ENCODE measurements around the gene RABGAP1.

RABGAP1 gene

DNA sequence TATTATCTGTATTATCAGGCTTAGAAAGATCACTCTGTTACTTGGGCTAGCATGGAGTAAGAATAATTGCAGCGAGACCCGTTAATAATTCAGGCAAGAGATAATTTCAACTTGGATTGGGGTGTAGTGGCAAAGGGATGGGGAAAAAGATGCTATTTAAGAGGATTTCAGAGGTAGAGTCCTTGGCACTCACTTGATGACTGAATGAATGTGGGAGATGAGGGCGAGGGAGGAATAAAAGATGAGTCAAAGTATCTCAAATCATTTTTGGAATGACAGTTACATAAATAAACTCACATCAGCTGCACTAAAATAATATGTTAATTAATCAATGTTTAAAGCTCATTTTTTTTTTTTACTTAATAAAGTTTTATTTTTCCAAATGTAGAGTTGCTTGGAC, 88.2 kb downstream of the RABGAP1 start:
- H4K20me1 ChIP-seq, result peaks cover 0 to 31% (median 4%) of the 10 kb centered on the region in 11 experiments; a peak in 9 of 22 replicates
- no peak for TF ChIP-seq Cebpa-rat (IDR thresholded peaks at IDR 0.05)
- H3K4me3 ChIP-seq, result no peak overlapping the region
- H3K27me3 ChIP-seq, result no peaks in the 10 kb centered on the region
- H3K27ac ChIP-seq, result no peak overlapping the region
- H3K4me1 ChIP-seq, result peaks cover 10 to 21% (median 15%) of the 10 kb centered on the region in 10 experiments; a peak in 18 of 20 replicates
- no peak overlapping the region for H3K9ac ChIP-seq
- H3K36me3 ChIP-seq, result peaks cover 21 to 90% (median 43%) of the 10 kb centered on the region in 11 experiments
- H3K9me3 ChIP-seq (replicated peaks in 1 of 11), result no peaks in the 10 kb centered on the region
- no peak overlapping the region for H3K4me2 ChIP-seq

- H3K4me1 ChIP-seq, result peaks cover 8 to 19% (median 11%) of the 10 kb centered on the region in 10 experiments; a peak in 18 of 20 replicates
- H3K9ac ChIP-seq, result no peak overlapping the region
- H3K27me3 ChIP-seq, result no peaks in the 10 kb centered on the region
- no peak overlapping the region for H3K27ac ChIP-seq
- TF ChIP-seq Cebpa-rat (IDR thresholded peaks at IDR 0.05), result no peak
- H3K4me2 ChIP-seq, result no peak overlapping the region
- no peak overlapping the region for H3K4me3 ChIP-seq
- peaks cover 26 to 88% (median 43%) of the 10 kb centered on the region in 11 experiments; a peak in 21 of 22 replicates for H3K36me3 ChIP-seq
- no peaks in the 10 kb centered on the region for H3K9me3 ChIP-seq (replicated peaks in 1 of 11)
- peaks cover 0 to 43% (median 8%) of the 10 kb centered on the region in 11 experiments; a peak in 10 of 22 replicates for H4K20me1 ChIP-seq
Observed at GRCh38 chr9:123031963-123032362, 91.1 kb downstream of the RABGAP1 start.

DNA sequence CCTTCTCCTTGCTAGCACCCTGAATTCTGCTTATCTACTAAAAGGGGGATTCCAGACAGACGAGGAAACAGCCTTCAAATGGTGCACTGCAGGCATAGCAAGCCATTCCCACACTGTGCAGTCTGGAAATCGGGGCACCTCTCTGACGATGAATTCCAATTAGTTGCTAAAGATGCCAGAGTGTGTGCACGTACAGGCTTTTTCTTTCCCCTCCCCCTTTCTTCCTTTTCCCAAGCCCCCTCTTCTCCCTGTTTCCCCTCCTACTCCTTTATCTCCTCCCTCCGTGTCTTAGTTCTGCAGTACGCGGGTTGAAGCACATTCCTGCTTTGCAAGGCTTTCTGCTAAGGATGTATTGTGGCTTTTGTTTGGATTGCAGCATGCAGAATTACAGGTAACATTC, 92.5 kb downstream of the RABGAP1 start, which contains the start of gene GPR21:
Gene GPR21 (plus strand): TSS at position 316 of the 400 bp plus-strand sequence. CDS start 900 bp downstream, outside the sequence.
- peaks cover 22 to 82% (median 37%) of the 10 kb centered on the region in 11 experiments; a peak in 21 of 22 replicates for H3K36me3 ChIP-seq
- H3K4me3 ChIP-seq, result no peak within 1 kb of the TSS
- peaks cover 0 to 35% (median 8%) of the 10 kb centered on the region in 11 experiments; a peak in 10 of 22 replicates for H4K20me1 ChIP-seq
- peak within 1 kb of the TSS in 3 of 11 experiments; percentile 2 to 27 (median 5); a peak in 1 of 22 replicates for H3K4me2 ChIP-seq
- H3K4me1 ChIP-seq, result peaks cover 0 to 6% (median 1%) of the 10 kb centered on the region in 10 experiments; a peak in 2 of 20 replicates
- H3K9ac ChIP-seq, result no peak within 1 kb of the TSS
- H3K27ac ChIP-seq, result no peak within 1 kb of the TSS
- no peak for TF ChIP-seq Cebpa-rat (IDR thresholded peaks at IDR 0.05)
- H3K9me3 ChIP-seq (replicated peaks in 1 of 11), result no peaks in the 10 kb centered on the region
- no peaks in the 10 kb centered on the region for H3K27me3 ChIP-seq

GRCh38 chr9:123033864-123034601, 93.2 kb downstream of the RABGAP1 start:
- Histone ChIP-seq H3K4me1 (peaks cover 0 to 6% (median 3%) of the 10 kb centered on the region in 10 experiments; a peak in 3 of 20 replicates), H3K9me3 (replicated peaks in 1 of 11) (no peaks in the 10 kb centered on the region), H3K27me3 (no peaks in the 10 kb centered on the region), H3K27ac (no peak overlapping the region), H3K4me3 (no peak overlapping the region), H3K9ac (no peak overlapping the region), H3K36me3 (peaks cover 21 to 78% (median 30%) of the 10 kb centered on the region in 11 experiments; a peak in 21 of 22 replicates), H4K20me1 (peaks cover 0 to 38% (median 8%) of the 10 kb centered on the region in 11 experiments; a peak in 10 of 22 replicates), H3K4me2 (peak overlapping the region in 3 of 11 experiments; percentile 2 to 27 (median 5); a peak in 1 of 22 replicates)
- TF ChIP-seq Cebpa-rat (IDR thresholded peaks at IDR 0.05), result no peak

DNA sequence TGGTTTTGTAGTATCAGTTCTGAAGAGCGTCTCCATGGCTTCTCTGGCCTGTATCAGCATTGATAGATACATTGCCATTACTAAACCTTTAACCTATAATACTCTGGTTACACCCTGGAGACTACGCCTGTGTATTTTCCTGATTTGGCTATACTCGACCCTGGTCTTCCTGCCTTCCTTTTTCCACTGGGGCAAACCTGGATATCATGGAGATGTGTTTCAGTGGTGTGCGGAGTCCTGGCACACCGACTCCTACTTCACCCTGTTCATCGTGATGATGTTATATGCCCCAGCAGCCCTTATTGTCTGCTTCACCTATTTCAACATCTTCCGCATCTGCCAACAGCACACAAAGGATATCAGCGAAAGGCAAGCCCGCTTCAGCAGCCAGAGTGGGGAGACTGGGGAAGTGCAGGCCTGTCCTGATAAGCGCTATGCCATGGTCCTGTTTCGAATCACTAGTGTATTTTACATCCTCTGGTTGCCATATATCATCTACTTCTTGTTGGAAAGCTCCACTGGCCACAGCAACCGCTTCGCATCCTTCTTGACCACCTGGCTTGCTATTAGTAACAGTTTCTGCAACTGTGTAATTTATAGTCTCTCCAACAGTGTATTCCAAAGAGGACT, 94.2 kb downstream of the RABGAP1 start:
- Histone ChIP-seq H3K4me2 (no peak overlapping the region), H3K9ac (no peak overlapping the region)

DNA sequence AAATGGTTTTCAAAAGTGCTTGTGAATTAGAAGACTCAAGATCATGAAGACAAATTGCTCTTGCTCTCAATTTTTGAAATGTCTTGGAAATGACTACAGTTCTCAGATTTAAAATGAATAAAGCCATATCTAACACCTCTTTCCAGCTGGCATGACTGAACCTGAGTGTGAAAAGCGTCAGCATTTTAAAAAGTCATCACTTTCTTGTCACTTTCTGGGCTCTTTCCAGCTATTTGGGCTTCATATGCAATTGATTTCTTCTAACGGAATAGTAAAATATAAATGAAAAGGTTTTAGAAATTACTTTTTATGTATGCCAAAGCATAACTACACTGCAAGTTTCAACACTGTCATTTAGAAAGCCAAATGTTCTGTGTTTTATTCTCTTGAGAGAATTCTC, 95.0 kb downstream of the RABGAP1 start:
- Histone ChIP-seq H3K27ac (no peak overlapping the region), H3K4me1 (peaks cover 0 to 14% (median 4%) of the 10 kb centered on the region in 10 experiments; a peak in 6 of 20 replicates)
- TF ChIP-seq Cebpa-rat (IDR thresholded peaks at IDR 0.05), result no peak

More for the DNA sequence above, 94.2 kb downstream of the RABGAP1 start:
- TF ChIP-seq Cebpa-rat (IDR thresholded peaks at IDR 0.05), result no peak
- Histone ChIP-seq H3K4me1 (peaks cover 0 to 13% (median 4%) of the 10 kb centered on the region in 10 experiments; a peak in 5 of 20 replicates), H3K27me3 (no peaks in the 10 kb centered on the region), H3K36me3 (peaks cover 17 to 71% (median 23%) of the 10 kb centered on the region in 11 experiments; a peak in 21 of 22 replicates), H3K27ac (no peak overlapping the region), H4K20me1 (peaks cover 0 to 41% (median 8%) of the 10 kb centered on the region in 11 experiments; a peak in 10 of 22 replicates), H3K4me3 (no peak overlapping the region), H3K9me3 (replicated peaks in 1 of 11) (no peaks in the 10 kb centered on the region)

DNA sequence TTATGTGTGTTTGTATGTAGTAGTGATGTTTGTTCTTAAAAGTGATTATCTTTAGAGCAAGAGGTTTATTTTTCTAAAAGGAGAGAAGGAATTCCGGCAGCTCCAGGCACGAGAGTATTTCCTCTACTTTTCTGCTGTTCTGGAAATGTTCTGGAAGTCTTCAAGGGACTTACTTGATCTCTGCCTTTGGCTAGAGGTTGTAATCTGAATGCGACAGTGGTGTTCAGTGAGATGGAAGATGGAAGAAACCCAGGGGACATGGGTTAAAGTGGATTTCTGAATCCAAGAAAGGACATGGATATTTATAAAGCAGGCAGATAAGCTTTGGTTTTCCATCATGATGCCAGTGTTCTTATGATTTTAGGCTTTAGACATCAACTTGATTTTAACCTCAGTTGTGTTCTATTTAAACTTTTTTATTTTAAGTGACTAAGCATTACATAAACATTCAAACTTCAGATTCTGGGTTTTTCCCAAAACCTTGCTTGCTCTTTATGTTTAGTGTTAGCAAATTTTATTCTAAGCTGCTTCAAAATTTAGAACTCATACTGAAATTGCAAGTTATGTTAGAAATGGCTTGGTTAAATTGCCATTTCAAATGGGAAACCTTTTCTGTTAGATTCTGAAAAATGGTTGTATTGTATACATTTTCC, 96.2 kb downstream of the RABGAP1 start:
- peaks cover 0 to 26% (median 4%) of the 10 kb centered on the region in 10 experiments; a peak in 6 of 20 replicates for H3K4me1 ChIP-seq
- no peak overlapping the region for H3K27ac ChIP-seq
- peaks cover 20 to 65% (median 34%) of the 10 kb centered on the region in 11 experiments; a peak in 21 of 22 replicates for H3K36me3 ChIP-seq
- H4K20me1 ChIP-seq, result peaks cover 0 to 35% (median 8%) of the 10 kb centered on the region in 11 experiments; a peak in 11 of 22 replicates
- H3K4me3 ChIP-seq, result no peak overlapping the region
- no peak overlapping the region for H3K4me2 ChIP-seq
- no peak overlapping the region for H3K9ac ChIP-seq
- H3K27me3 ChIP-seq, result no peaks in the 10 kb centered on the region
- TF ChIP-seq Cebpa-rat (IDR thresholded peaks at IDR 0.05), result no peak
- H3K9me3 ChIP-seq (replicated peaks in 1 of 11), result no peaks in the 10 kb centered on the region

More for the DNA sequence above, 95.0 kb downstream of the RABGAP1 start:
- Histone ChIP-seq H3K36me3 (peaks cover 17 to 69% (median 29%) of the 10 kb centered on the region in 11 experiments; a peak in 21 of 22 replicates), H4K20me1 (peaks cover 0 to 41% (median 8%) of the 10 kb centered on the region in 11 experiments; a peak in 10 of 22 replicates), H3K4me3 (no peak overlapping the region), H3K27me3 (no peaks in the 10 kb centered on the region), H3K9ac (no peak overlapping the region), H3K4me2 (no peak overlapping the region), H3K9me3 (replicated peaks in 1 of 11) (no peaks in the 10 kb centered on the region)

- Histone ChIP-seq H3K36me3 (peaks cover 31 to 71% (median 47%) of the 10 kb centered on the region in 11 experiments), H3K4me1 (peaks cover 4 to 26% (median 7%) of the 10 kb centered on the region in 10 experiments; a peak in 18 of 20 replicates), H3K9ac (no peak overlapping the region), H3K4me3 (no peak overlapping the region), H3K9me3 (replicated peaks in 1 of 11) (peaks cover 9 to 15% (median 13%) of the 10 kb centered on the region in 11 experiments; a peak in 20 of 22 replicates), H3K27me3 (no peaks in the 10 kb centered on the region), H3K27ac (no peak overlapping the region), H4K20me1 (peaks cover 0 to 14% (median 0%) of the 10 kb centered on the region in 11 experiments; a peak in 4 of 22 replicates), H3K4me2 (no peak overlapping the region)
- no peak for TF ChIP-seq Cebpa-rat (IDR thresholded peaks at IDR 0.05)
Observed at GRCh38 chr9:123039617-123040219, 98.9 kb downstream of the RABGAP1 start.
